GM13976 (cell line): ENCODE measurements around the gene PADI4.

ENCODE experiments used
- DNase-seq: peaks from one replicate; pipeline ENCODE4 v3.0.0; 2012; ENCODE audit warnings: low spot score
- CTCF ChIP-seq: IDR thresholded peaks from 2 replicates; pipeline ENCODE4 v1.5.1; 2012; ENCODE audit warnings: borderline replicate concordance, mild to moderate bottlenecking; ENCODE audit not compliant: insufficient read depth; ENCODE audit errors: extremely low read depth, missing control alignments, control extremely low read depth
- in situ Hi-C: fragments of 300-500 bp; cut with MboI; formaldehyde crosslinking; loops from one replicate; pipeline ENCODE4 v1.12.0; 2022; ENCODE audit warnings: low sequenced_read_pairs, mixed read lengths, inconsistent platforms; ENCODE audit not compliant: unreplicated experiment

PADI4 gene

GRCh38 chr1:17292299-17293160 lies 15.5 kb upstream of the PADI4 start:
- in situ Hi-C loops, result no loop called here
- DNase-seq, result no peak
- TF ChIP-seq CTCF, result no peak

- TF ChIP-seq CTCF, result no peak
- DNase-seq, result no peak
- in situ Hi-C loops, result no loop called here
Observed at GRCh38 chr1:17293681-17294425, 14.1 kb upstream of the PADI4 start.

GRCh38 chr1:17295292-17295691 lies 12.7 kb upstream of the PADI4 start:
- in situ Hi-C loops, result no loop called here
- no peak for DNase-seq
- no peak for TF ChIP-seq CTCF

GRCh38 chr1:17296086-17296485 lies 11.9 kb upstream of the PADI4 start:
- in situ Hi-C loops, result no loop called here
- no peak for DNase-seq
- no peak for TF ChIP-seq CTCF

GRCh38 chr1:17297991-17298390 lies 10.0 kb upstream of the PADI4 start:
- in situ Hi-C loops, result no loop called here
- no peak for DNase-seq
- no peak for TF ChIP-seq CTCF

- DNase-seq, result no peak
- in situ Hi-C loops, result no loop called here
- TF ChIP-seq CTCF, result no peak
Observed at GRCh38 chr1:17301767-17302166, 6.2 kb upstream of the PADI4 start.
